Activated CD8-positive, alpha-beta T cell treated with anti-CD3 and anti-CD28 coated beads for 36 hours (primary cell): ENCODE data around the gene TNS1. TPM values are rescaled to one million over a fixed set of nuclear protein-coding genes. Genes with fewer than 3 reads are reported as not detected.

Experiments used
- ATAC-seq: fragments of 200-7000 bp; cut with Tn5 transposase; one replicate; pipeline ENCODE4 v1.10.0; 2021; ENCODE audit warnings: mild to moderate bottlenecking, moderate library complexity
- CTCF ChIA-PET: fragments of 350-600 bp; sonication (Branson Sonifier 250); formaldehyde crosslinking; loops from one replicate; lab custom pipeline; 2021; ENCODE audit warnings: antibody characterized with exemption; lab: Charles Lee
- POLR2A ChIA-PET: fragments of 350-600 bp; sonication (Branson Sonifier 250); formaldehyde crosslinking; loops from one replicate; lab custom pipeline; 2021; ENCODE audit warnings: antibody characterized with exemption; lab: Charles Lee
- DNase-seq: peaks from one replicate; pipeline ENCODE4 v3.0.0-alpha.2; 2020
- H3K27ac Mint-ChIP-seq: one replicate; pipeline ENCODE4 v1.8.0; 2021; ENCODE audit warnings: mild to moderate bottlenecking, mixed read lengths
- H3K27me3 Mint-ChIP-seq: one replicate; pipeline ENCODE4 v1.8.0; 2021; ENCODE audit warnings: mixed read lengths
- H3K36me3 Mint-ChIP-seq: one replicate; pipeline ENCODE4 v1.8.0; 2021; ENCODE audit warnings: low read depth, mixed read lengths
- H3K4me1 Mint-ChIP-seq: one replicate; pipeline ENCODE4 v1.8.0; 2021; ENCODE audit warnings: low read depth, mixed read lengths
- H3K4me3 Mint-ChIP-seq: one replicate; pipeline ENCODE4 v1.8.0; 2021; ENCODE audit warnings: mild to moderate bottlenecking, moderate library complexity, mixed read lengths
- H3K9me3 Mint-ChIP-seq: one replicate; pipeline ENCODE4 v1.8.0; 2021; ENCODE audit warnings: mixed read lengths
- intact Hi-C: fragments of 100-400 bp; cut with micrococcal nuclease; formaldehyde crosslinking; loops from one replicate; pipeline ENCODE4 v1.10.0; 2022
- total RNA-seq, 2 experiments: library from RNA; stranded (reverse); gene quantifications; one replicate each; pipeline ENCODE4 v1.2.3, GENCODE V29; 2021
- TF ChIP-seq, protein P1 (sequence below): fragments of 200-600 bp; IDR thresholded peaks from one replicate; pipeline ENCODE4 v1.8.0; 2022; ENCODE audit warnings: antibody characterized with exemption, mild to moderate bottlenecking

Gene TNS1
- total RNA-seq, 2 experiments from 2014 or later = 1.8 to 2.0 TPM

DNA sequence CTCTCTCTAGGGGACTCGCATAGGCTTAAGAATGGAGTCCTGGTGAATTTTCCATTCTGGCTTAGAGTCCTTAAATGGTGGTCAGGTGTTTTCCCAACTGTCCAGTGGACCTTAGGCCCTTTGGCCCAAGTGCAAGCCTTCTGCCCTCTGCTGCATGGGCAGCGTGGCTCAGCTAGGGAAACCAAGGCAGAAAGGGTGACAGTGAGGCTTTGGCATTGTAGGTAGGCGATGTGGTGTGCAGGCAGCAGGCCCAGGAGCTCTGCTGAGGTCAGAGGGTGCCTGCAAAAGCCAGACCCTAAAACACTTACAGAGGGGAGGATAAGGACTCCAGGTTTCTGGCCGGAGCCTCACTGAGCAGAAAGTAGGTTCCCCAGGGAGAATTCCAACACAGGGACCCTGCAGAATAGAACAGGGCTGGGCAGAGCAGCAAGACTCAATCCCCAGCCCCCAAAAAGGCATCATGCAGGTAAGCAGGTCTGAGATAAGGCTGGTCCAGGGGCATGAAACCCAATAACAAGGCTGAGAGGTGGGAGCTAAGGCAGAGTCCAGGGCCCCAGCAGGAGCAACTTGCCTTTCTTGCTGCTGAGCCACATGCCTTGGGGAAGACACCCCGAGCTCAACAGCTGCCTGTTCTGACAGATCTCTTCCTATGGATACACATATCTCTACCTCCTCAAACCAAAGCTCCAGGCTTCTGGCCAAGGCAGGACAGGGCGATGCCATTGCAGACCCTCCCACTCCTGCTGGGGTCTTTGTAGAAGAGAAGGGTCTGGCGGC, 199.7 kb downstream of the TNS1 start:
- intact Hi-C loops = no loop called here
- Mint-ChIP-seq H3K27me3 (no peaks in the 10 kb centered on the region), H3K9me3 (no peaks in the 10 kb centered on the region), H3K4me3 (no peak overlapping the region), H3K4me1 (no peaks in the 10 kb centered on the region), H3K27ac (no peak overlapping the region), H3K36me3 (no peaks in the 10 kb centered on the region)
- ATAC-seq = no peak
- TF ChIP-seq, protein P1, sequence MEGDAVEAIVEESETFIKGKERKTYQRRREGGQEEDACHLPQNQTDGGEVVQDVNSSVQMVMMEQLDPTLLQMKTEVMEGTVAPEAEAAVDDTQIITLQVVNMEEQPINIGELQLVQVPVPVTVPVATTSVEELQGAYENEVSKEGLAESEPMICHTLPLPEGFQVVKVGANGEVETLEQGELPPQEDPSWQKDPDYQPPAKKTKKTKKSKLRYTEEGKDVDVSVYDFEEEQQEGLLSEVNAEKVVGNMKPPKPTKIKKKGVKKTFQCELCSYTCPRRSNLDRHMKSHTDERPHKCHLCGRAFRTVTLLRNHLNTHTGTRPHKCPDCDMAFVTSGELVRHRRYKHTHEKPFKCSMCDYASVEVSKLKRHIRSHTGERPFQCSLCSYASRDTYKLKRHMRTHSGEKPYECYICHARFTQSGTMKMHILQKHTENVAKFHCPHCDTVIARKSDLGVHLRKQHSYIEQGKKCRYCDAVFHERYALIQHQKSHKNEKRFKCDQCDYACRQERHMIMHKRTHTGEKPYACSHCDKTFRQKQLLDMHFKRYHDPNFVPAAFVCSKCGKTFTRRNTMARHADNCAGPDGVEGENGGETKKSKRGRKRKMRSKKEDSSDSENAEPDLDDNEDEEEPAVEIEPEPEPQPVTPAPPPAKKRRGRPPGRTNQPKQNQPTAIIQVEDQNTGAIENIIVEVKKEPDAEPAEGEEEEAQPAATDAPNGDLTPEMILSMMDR = no peak
- no peak for DNase-seq
- ChIA-PET POLR2A (interaction anchor here (0.5 kb wide), 1 partner anchor 18 kb away, joined by 3 read pairs; no protein-coding TSS in a partner anchor), CTCF (interaction anchor here (1.2 kb wide), 1 partner anchor 14 kb away, joined by 6 read pairs; no protein-coding TSS in a partner anchor)

DNA sequence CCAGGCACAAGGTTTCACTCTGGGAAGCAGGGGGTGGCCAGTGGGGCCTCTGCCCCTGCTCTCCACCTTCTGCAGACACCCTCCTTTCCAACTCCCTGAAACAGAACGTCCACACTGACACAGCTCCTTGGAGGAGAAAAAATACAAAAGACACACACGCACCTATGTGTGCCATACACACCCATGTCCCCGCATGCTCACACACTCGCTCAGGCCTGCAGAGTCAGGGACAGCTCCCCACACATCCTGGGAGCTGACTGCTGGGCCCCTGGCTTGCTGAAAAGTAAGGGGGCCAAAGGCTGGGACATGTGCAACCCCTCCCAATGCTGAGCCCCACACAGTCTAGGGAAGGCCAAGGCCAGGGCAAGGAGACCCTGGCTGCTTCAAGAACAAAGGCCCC, 200.5 kb downstream of the TNS1 start:
- no peaks in the 10 kb centered on the region for H3K9me3 Mint-ChIP-seq
- DNase-seq (no peak), ATAC-seq (no peak)
- no peaks in the 10 kb centered on the region for H3K4me1 Mint-ChIP-seq
- no peaks in the 10 kb centered on the region for H3K36me3 Mint-ChIP-seq
- intact Hi-C loops = no loop called here
- H3K27ac Mint-ChIP-seq = no peak overlapping the region
- TF ChIP-seq, protein P1 = no peak
- POLR2A ChIA-PET = no interaction called here
- H3K4me3 Mint-ChIP-seq = no peak overlapping the region
- CTCF ChIA-PET = interaction anchor here (1.2 kb wide), 1 partner anchor 13 kb away, joined by 6 read pairs; no protein-coding TSS in a partner anchor
- H3K27me3 Mint-ChIP-seq = no peaks in the 10 kb centered on the region

DNA sequence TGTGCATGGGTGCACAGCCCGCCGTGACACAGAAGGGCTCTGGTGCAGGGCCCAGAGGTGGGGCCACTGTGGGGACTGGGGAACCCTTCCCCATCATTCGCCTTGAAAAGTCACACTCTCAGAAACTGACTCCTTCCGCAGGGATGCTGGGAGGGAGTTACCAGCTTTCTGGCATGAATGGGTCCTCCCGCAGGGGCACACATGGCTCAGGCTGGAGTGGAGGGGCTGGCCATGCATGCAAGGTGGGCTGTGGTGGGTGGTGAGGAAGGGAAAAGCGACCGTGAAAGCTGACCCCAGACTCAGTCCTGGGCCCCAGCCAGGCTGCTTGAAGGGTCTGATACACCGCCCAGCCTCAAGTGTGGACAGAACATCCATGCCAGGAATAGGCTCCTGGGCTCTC, 201.1 kb downstream of the TNS1 start:
- ChIA-PET POLR2A (no interaction called here), CTCF (no interaction called here)
- TF ChIP-seq, protein P1 = no peak
- Mint-ChIP-seq H3K9me3 (no peaks in the 10 kb centered on the region), H3K4me3 (no peak overlapping the region), H3K36me3 (no peaks in the 10 kb centered on the region), H3K4me1 (no peaks in the 10 kb centered on the region), H3K27me3 (no peaks in the 10 kb centered on the region), H3K27ac (no peak overlapping the region)
- DNase-seq (no peak), ATAC-seq (no peak)
- intact Hi-C loops = no loop called here

DNA sequence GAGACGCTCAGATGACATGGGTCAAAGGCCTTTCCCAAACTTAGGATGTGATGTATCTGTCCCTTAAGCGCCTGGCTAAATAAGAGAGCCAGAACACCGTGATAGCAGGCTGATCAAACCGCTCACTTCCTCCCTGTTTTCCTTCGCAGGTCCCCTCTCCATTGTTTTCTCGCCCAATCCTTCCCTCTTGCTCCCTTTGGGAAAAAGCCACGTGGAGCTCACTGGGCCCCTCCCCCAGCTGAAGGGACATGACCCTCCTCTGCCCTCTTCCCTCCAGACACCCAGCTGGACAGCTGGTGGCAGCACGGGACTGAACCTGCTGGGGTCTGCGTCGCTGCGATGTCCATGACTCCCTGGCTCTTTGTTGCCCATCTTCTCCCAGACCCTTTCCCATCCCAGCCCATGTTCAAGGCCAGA, 201.7 kb downstream of the TNS1 start:
- H3K9me3 Mint-ChIP-seq = no peaks in the 10 kb centered on the region
- no peak for ATAC-seq
- no peaks in the 10 kb centered on the region for H3K4me1 Mint-ChIP-seq
- no peaks in the 10 kb centered on the region for H3K27me3 Mint-ChIP-seq
- no peak for DNase-seq
- ChIA-PET CTCF (no interaction called here), POLR2A (no interaction called here)
- no peaks in the 10 kb centered on the region for H3K36me3 Mint-ChIP-seq
- intact Hi-C loops = no loop called here
- no peak overlapping the region for H3K4me3 Mint-ChIP-seq
- no peak overlapping the region for H3K27ac Mint-ChIP-seq
- TF ChIP-seq, protein P1 = no peak

DNA sequence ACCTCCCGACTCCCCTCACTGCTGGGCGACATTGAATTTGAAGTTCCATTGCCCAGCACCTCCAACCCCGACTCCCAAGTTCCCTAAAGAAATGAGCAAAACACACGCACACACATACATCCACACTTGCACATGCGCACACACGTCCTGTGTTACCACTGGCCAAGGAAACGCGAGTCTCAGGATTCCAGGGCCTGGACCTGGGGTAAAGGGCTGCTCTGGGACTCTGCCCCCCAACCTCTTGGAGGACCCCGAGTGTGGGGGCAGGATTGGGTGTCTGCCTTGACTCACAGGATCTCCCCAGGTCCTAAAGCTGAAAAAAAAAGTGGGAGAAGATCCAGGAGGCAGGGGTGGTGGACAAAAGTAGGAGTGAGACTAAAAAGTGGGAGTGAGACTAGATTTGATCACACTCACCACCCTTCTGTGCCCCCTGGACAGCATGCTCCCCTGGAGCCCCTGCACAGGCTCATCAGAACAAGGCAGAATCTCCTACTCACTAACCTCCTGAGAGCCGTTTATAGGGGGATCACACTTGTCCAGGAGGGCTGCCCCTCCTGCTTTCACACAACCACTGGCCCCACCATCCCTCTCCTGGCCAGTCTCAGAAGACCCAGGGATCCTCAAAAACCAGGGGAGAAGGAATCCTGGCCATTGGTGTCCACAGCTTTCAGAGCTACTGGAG, 202.2 kb downstream of the TNS1 start:
- TF ChIP-seq, protein P1 = no peak
- DNase-seq (no peak), ATAC-seq (no peak)
- no peak overlapping the region for H3K4me3 Mint-ChIP-seq
- intact Hi-C loops = no loop called here
- H3K4me1 Mint-ChIP-seq = no peaks in the 10 kb centered on the region
- ChIA-PET POLR2A (no interaction called here), CTCF (interaction anchor here (3.7 to 5.0 kb wide), 2 partner anchors 11 to 15 kb away, joined by 23 to 26 read pairs; no protein-coding TSS in a partner anchor)
- H3K27ac Mint-ChIP-seq = no peak overlapping the region
- no peaks in the 10 kb centered on the region for H3K27me3 Mint-ChIP-seq
- no peaks in the 10 kb centered on the region for H3K36me3 Mint-ChIP-seq
- H3K9me3 Mint-ChIP-seq = no peaks in the 10 kb centered on the region
